Measurements from ENCODE around the gene SLC2A4. TPM values are rescaled to one million over a fixed set of nuclear protein-coding genes. Genes with fewer than 3 reads are reported as not detected.
"Not testable (repeated sequence)": the region's sequence is repeated elsewhere in the genome, so short reads cannot be mapped to it uniquely, and the experiment has no call there.

The SLC2A4 gene
- total RNA-seq, 1 donor from 2014 or later = 0.30 TPM

DNA sequence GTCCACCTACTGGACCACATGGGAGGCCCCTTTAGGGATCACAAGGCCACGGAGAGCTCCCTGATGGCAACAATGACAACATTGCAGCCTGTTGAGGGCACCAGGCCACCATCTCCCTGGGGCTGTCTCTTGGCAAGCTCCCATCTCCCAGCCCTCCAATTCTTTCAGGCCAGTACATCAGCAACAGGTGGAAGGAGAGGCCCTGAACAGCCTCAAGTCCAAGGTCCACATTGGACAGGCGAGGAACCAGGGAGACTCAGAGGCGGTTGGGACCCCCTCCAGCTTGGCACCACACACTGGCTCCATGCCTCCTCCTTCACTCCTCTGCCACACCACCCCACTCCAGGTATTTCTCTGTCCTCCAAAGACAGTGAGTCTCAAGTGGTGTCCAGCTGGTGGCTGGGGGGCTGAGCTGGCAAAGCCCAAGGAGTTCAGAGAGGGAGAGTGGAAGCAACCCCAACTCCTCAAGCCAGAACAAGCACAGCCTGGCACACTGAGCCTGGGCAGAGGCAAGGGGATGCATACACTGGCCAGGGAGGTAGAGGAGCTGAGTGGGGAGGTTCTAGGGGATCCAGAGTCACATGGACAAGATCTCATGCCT is 53.5 kb downstream of the SLC2A4 start:
- H3K27ac ChIP-seq (ENCODE audit: low read depth, low read length) = no peak overlapping the region
- H3K4me1 ChIP-seq (ENCODE audit: insufficient read depth, low read length) = no peaks in the 10 kb centered on the region
- FAIRE-seq (no peak), DNase-seq (ENCODE audit: low read depth) (no peak)
- Mint-ChIP-seq H3K27me3 (ENCODE audit: low read depth, unreplicated experiment) (no peaks in the 10 kb centered on the region), H3K9me3 (ENCODE audit: unreplicated experiment) (no peaks in the 10 kb centered on the region), H3K27ac (ENCODE audit: unreplicated experiment) (no peak overlapping the region), H3K36me3 (ENCODE audit: low read depth, unreplicated experiment) (no peaks in the 10 kb centered on the region), H3K4me1 (ENCODE audit: low read depth, unreplicated experiment) (peaks cover 1% of the 10 kb centered on the region), H3K4me3 (ENCODE audit: unreplicated experiment) (no peak overlapping the region)
- H3K36me3 ChIP-seq (ENCODE audit: insufficient read depth, low read length) = no peaks in the 10 kb centered on the region
- no peaks in the 10 kb centered on the region for H3K27me3 ChIP-seq (ENCODE audit: insufficient read depth, low read length)
- H3K4me2 ChIP-seq (ENCODE audit: low read length) = no peak overlapping the region
- no peaks in the 10 kb centered on the region for H4K20me1 ChIP-seq (ENCODE audit: insufficient read depth, low read length)
- H2AFZ ChIP-seq (ENCODE audit: low read depth, low read length) = no peak overlapping the region
- no peak for TF ChIP-seq CTCF (IDR thresholded peaks at IDR 0.05; ENCODE audit: insufficient read depth, low read depth, low read length)
- no peak for TF ChIP-seq EZH2 (IDR thresholded peaks at IDR 0.05; ENCODE audit: insufficient read depth, low read length)
- no peaks in the 10 kb centered on the region for H3K79me2 ChIP-seq (ENCODE audit: insufficient read depth, low read length)
- H3K9ac ChIP-seq (ENCODE audit: low read length) = no peak overlapping the region
- no peaks in the 10 kb centered on the region for H3K9me3 ChIP-seq (ENCODE audit: insufficient read depth, low read depth, low read length)
- H3K4me3 ChIP-seq (ENCODE audit: insufficient read depth, low read depth, low read length) = no peak overlapping the region

GRCh38 chr17:7335765-7336164 is 54.2 kb downstream of the SLC2A4 start:
- H3K4me3 ChIP-seq (ENCODE audit: insufficient read depth, low read depth, low read length); H3K27ac Mint-ChIP-seq (ENCODE audit: unreplicated experiment); H3K4me1 Mint-ChIP-seq (ENCODE audit: low read depth, unreplicated experiment); H3K4me3 Mint-ChIP-seq (ENCODE audit: unreplicated experiment); H3K9me3 ChIP-seq (ENCODE audit: insufficient read depth, low read depth, low read length); H3K36me3 Mint-ChIP-seq (ENCODE audit: low read depth, unreplicated experiment); H3K79me2 ChIP-seq (ENCODE audit: insufficient read depth, low read length); DNase-seq (ENCODE audit: low read depth); H3K4me1 ChIP-seq (ENCODE audit: insufficient read depth, low read length); H3K36me3 ChIP-seq (ENCODE audit: insufficient read depth, low read length); H3K4me2 ChIP-seq (ENCODE audit: low read length); H2AFZ ChIP-seq (ENCODE audit: low read depth, low read length); H3K9me3 Mint-ChIP-seq (ENCODE audit: unreplicated experiment); H4K20me1 ChIP-seq (ENCODE audit: insufficient read depth, low read length); H3K27me3 Mint-ChIP-seq (ENCODE audit: low read depth, unreplicated experiment); FAIRE-seq; H3K27me3 ChIP-seq (ENCODE audit: insufficient read depth, low read length); H3K9ac ChIP-seq (ENCODE audit: low read length); H3K27ac ChIP-seq (ENCODE audit: low read depth, low read length): not testable (repeated sequence)

- H3K27ac ChIP-seq (ENCODE audit: low read depth, low read length) = no peak within 1 kb of the TSS
- H3K4me2 ChIP-seq (ENCODE audit: low read length) = no peak within 1 kb of the TSS
- no peaks in the 10 kb centered on the region for H3K4me1 ChIP-seq (ENCODE audit: insufficient read depth, low read length)
- H3K9me3 ChIP-seq (ENCODE audit: insufficient read depth, low read depth, low read length) = no peaks in the 10 kb centered on the region
- no peaks in the 10 kb centered on the region for H3K79me2 ChIP-seq (ENCODE audit: insufficient read depth, low read length)
- no peak within 1 kb of the TSS for H3K27ac Mint-ChIP-seq (ENCODE audit: unreplicated experiment)
- peaks cover 2% of the 10 kb centered on the region for H3K27me3 Mint-ChIP-seq (ENCODE audit: low read depth, unreplicated experiment)
- H3K4me1 Mint-ChIP-seq (ENCODE audit: low read depth, unreplicated experiment) = peaks cover 1% of the 10 kb centered on the region
- FAIRE-seq (no peak), DNase-seq (ENCODE audit: low read depth) (no peak)
- H3K27me3 ChIP-seq (ENCODE audit: insufficient read depth, low read length) = no peaks in the 10 kb centered on the region
- no peak within 1 kb of the TSS for H3K4me3 ChIP-seq (ENCODE audit: insufficient read depth, low read depth, low read length)
- no peaks in the 10 kb centered on the region for H3K36me3 Mint-ChIP-seq (ENCODE audit: low read depth, unreplicated experiment)
- H4K20me1 ChIP-seq (ENCODE audit: insufficient read depth, low read length) = no peaks in the 10 kb centered on the region
- no peaks in the 10 kb centered on the region for H3K36me3 ChIP-seq (ENCODE audit: insufficient read depth, low read length)
- TF ChIP-seq EZH2 (IDR thresholded peaks at IDR 0.05; ENCODE audit: insufficient read depth, low read length) (no peak), CTCF (IDR thresholded peaks at IDR 0.05; ENCODE audit: insufficient read depth, low read depth, low read length) (no peak)
- no peak within 1 kb of the TSS for H2AFZ ChIP-seq (ENCODE audit: low read depth, low read length)
- H3K9ac ChIP-seq (ENCODE audit: low read length) = no peak within 1 kb of the TSS
- H3K4me3 Mint-ChIP-seq (ENCODE audit: unreplicated experiment) = no peak within 1 kb of the TSS
- no peaks in the 10 kb centered on the region for H3K9me3 Mint-ChIP-seq (ENCODE audit: unreplicated experiment)
Observed at GRCh38 chr17:7336240-7337175, 55.0 kb downstream of the SLC2A4 start, which contains the start of gene ACAP1. Gene ACAP1 (plus strand): TSS chr17:7336529. CDS start chr17:7336735, 206 bp downstream.

DNA sequence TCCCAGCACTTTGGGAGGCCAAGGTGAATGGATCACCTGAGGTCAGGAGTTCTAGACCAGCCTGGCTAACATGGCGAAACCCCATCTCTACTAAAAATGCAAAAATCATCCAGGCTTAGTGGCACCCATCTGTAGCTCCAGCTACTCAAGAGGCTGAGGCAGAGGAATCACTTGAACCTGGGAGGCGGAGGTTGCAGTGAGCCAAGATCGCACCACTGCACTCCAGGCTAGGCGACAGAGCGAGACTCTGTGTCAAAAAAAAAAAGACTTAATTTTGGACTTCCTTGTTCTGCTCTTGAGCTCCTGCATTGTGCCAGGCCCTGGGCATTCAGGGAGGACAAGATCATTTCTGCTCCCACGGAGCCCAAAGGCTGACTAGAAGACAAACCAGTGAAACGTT is 56.1 kb downstream of the SLC2A4 start:
- H3K4me3 ChIP-seq (ENCODE audit: insufficient read depth, low read depth, low read length); H3K79me2 ChIP-seq (ENCODE audit: insufficient read depth, low read length); H3K36me3 Mint-ChIP-seq (ENCODE audit: low read depth, unreplicated experiment); H3K9me3 Mint-ChIP-seq (ENCODE audit: unreplicated experiment); H4K20me1 ChIP-seq (ENCODE audit: insufficient read depth, low read length); H3K27ac ChIP-seq (ENCODE audit: low read depth, low read length); H3K27me3 Mint-ChIP-seq (ENCODE audit: low read depth, unreplicated experiment); H3K4me2 ChIP-seq (ENCODE audit: low read length); H3K9me3 ChIP-seq (ENCODE audit: insufficient read depth, low read depth, low read length); H3K4me1 ChIP-seq (ENCODE audit: insufficient read depth, low read length); H3K36me3 ChIP-seq (ENCODE audit: insufficient read depth, low read length); H3K9ac ChIP-seq (ENCODE audit: low read length); H2AFZ ChIP-seq (ENCODE audit: low read depth, low read length); FAIRE-seq; H3K4me1 Mint-ChIP-seq (ENCODE audit: low read depth, unreplicated experiment); H3K27me3 ChIP-seq (ENCODE audit: insufficient read depth, low read length); H3K4me3 Mint-ChIP-seq (ENCODE audit: unreplicated experiment); DNase-seq (ENCODE audit: low read depth); H3K27ac Mint-ChIP-seq (ENCODE audit: unreplicated experiment): not testable (repeated sequence)

Data from astrocyte (in vitro differentiated cells and primary cell).